ENCODE measurements around the gene SPOP. TPM values are rescaled to one million over a fixed set of nuclear protein-coding genes. Genes with fewer than 3 reads are reported as not detected.

The SPOP gene
- total and polyA plus RNA-seq, 2 experiments from 2014 or later: 13.9 to 18.6 TPM

GRCh38 chr17:49588726-49589576 is 88.9 kb downstream of the SPOP start (continued):
- TF ChIP-seq ZNF462 (CRISPR knock-in tag; IDR thresholded peaks at IDR 0.05) (no peak), NANOG (IDR thresholded peaks at IDR 0.05; ENCODE audit: borderline replicate concordance) (no peak), EZH2phosphoT487 (IDR thresholded peaks at IDR 0.05; ENCODE audit: unreplicated experiment) (no peak), EZH2 (IDR thresholded peaks at IDR 0.05; ENCODE audit: low read depth, unreplicated experiment) (no peak), CTCF (conservative IDR thresholded peaks at IDR 0.05; ENCODE audit: low read depth in 2 of 2) (no peak), ZNF331 (CRISPR knock-in tag; IDR thresholded peaks at IDR 0.05; ENCODE audit: low read depth) (no peak), CREB1 (CRISPR knock-in tag; IDR thresholded peaks at IDR 0.05; ENCODE audit: low read depth) (no peak)

Measured in GM23338 (cell line).